ENCODE results near the gene PCYT2. TPM values are rescaled to one million over a fixed set of nuclear protein-coding genes. Genes with fewer than 3 reads are reported as not detected.
"Not testable (repeated sequence)": the region's sequence is repeated elsewhere in the genome, so short reads cannot be mapped to it uniquely, and the experiment has no call there.

PCYT2 gene
- total RNA-seq, 1 donor from 2014 or later = 36.7 TPM

DNA sequence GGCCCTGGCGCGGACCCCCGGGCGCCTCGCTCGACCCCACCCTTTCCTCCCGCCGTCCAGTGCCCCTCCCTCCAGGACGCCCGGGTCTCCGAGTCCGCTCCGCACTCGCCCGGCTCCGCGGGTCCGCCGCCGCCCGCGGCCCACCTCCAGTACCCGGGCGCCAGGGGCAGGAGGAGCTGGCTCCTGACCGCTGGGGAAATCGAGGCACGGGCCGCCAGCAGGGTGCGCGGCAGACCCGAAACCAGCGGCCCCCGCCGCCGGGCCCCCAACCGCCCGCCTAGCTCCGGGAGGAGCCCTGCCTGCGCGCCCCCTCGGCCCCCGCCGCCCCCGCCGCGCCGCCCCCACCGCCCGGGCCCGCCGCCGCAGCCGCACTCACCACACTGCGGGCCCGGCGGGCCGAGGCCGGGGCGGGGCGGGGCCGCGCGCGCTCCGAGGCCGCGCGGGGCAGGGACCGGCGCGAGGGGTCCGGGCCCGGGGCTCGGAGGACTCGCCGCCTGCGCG lies 16.0 kb upstream of the PCYT2 start:
- no peak for ATAC-seq

DNA sequence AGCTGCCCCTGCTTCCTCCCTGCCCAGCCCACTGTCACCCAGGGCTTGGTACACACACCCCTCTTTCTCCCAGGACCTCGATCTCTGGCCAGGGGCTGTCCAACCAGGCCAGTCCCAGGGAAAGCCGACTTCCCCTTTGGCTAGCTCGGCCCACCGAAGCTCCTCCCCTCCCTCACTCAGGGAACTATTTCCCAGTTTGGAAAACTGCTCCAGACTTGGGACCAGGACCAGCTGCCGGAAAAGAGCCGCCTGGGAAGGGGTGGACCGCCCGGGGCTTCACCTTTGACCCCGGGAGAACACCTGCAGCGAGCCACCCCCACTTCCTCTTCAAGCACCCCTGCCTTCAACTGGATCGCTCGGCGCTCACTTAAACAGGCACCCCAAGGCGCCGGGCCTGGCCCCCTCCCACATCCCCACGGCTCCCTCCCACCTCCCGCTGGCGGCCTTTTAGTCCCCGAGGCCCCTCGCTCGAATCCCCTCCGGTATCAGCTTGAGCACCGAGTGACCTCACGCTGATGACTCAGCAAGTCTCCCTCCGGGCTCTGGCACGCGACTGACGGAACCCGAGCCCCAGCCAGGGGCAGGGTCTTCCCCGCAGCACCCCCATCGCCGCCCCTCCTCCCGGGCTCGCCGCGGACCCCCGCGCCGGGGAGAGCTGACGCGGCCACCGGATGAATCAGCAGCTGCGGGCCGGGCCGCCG lies 15.4 kb upstream of the PCYT2 start:
- peak; percentile 22 for ATAC-seq

DNA sequence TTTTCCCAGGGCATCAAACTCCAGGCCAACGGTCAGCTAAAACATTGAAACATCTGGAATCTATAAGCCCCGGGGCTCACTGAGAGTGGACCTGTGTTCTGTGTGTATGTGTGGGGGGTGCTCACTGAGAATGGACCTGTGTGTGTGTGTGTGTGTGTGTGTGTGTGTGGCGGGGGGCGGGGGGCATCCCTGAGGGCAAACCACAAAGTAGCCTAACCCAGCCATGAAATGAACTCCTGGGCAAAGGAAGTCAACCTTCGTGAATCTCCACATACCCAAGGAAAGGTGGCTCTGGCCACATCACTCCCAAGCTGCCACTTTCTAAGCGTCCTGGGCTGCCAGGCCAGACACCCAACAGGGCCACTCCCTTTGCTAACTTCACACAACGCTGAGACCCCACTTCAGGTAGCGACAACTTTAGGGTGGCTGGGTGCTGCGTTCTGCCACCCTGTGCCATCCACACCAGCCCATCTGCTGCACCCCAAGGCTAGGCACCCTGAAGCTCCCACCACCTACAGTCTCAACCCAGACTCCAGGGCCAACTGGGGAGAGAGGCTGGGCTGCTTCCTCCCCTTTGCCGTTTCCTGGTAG lies 14.8 kb upstream of the PCYT2 start:
- ATAC-seq = no peak

DNA sequence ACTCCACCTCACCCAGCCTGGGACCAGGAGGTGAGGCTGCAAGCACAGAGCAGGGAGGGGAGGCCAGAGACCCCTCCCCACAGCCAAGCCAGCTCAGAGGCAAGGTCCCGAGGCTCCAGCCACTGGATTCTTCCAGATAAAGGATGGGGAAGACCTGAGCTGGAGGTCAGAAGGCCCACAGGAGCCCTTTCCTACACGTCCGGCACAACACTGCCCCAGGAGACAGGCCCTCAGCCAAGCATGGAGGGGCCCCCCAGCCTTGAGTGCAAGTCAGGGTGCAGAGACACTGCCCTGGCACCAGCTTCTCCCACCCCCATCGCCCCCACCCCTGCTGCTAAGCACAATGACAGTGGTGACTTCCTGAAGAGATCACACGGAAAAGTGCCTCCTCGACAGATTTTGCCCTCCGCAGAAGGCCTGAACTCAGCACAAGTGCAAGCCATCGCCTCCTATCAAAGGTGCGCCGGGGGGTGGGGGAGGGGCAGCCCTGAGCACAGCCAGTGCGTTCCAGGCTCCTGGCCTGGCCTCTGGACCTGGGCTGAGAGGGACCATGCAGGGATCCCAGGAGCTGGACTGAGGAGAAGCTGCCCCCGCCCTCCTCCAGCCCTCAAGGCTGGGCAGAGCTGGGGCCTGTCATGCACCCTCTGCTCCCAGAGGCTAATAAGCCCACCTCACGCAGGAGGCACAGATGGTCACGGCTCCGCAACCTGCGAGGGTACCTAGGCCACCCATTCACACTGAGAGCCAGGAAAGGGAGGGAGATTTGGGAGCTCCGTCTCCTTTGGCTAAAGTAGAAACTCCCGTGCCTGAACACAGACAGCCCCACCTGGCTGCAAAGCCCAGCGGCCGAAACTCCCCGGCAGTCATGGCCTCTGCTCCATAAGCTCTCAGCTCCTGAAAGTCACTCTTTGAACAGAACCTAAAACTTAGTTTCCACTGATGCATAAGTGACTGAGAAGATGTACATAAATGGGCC lies 13.6 kb upstream of the PCYT2 start:
- no peak for ATAC-seq

DNA sequence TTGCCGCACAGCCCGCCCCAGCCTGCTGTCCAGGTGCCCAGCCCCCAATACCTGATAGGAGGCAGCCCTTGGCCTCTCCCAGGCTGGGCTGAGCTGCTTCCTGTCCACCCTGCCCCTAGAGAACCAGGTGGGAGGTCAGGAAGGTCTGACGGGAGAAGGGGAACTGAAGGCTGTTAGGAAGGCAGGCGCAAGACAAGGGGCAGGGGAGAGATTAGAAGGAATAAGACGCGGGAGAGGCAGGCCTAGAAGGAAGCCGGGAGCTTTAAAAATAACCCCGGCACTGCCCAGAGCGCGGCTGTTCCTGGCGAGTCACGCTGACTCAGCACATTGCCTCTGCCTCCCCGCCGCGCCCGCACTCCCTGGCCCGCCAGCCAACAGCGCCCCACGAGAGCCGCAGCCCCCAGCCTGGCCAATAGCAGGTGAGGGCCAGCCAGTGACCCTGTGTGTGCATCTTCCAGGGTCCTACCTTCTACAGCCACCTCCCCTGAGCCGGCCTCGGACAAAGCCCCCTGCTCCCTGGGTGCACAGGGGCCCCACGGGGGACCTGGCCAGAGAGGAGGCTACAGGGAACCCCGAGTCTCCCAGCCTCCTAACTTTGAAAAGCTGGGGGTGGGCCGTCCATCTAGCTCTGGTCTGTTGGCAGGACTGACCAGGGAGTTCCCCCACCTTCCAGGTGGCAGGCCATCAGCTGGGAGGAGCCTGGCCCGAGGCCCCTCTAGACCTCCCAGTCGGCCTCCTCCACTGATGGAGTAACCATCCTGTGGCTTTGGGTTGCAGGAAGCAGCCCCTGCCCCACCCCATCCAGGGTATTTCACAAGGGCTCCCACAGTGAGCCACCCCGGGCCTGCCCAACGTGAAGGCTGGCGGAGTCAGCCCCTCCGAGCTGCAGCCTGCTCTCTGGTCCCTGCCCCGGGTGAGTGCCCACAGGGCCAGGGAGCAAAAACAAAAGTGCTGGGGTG lies 12.4 kb upstream of the PCYT2 start:
- ATAC-seq = peak; percentile 56

DNA sequence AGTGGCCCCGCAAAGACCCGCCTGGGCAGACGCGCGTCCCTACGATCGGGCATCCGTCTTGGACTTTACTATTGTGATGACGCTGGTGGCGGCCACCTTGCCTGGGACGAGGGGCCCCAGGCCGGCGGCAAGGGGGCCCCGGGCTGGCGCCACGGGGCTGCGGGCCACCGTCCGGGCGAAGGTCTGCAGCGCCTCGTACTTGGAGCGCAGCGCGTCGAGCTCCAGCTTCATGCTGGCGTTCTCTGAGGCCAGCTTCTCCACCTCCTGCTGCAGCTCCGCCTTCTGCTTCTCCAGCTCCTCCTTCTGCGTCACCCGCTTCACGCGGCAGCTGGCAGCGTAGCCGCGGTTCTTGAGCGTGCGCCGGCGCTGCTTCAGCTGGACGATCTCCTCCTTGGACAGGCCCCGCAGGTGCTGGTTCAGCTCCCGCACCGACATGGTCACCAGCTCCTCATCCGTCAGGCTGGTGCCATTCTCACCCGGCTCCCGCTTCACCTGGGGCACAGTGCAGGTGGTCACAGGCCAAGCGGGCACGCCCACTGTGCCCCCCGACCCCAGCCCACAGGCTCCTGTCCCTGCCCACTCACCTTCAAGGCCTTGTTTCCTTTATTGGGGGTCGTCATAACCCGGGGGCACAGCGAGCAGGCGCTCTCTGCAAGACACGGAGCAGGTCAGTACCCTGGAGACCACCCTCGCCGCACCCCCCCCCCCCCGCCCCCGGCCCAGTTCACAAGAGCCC lies 11.5 kb upstream of the PCYT2 start:
- no peak for ATAC-seq

DNA sequence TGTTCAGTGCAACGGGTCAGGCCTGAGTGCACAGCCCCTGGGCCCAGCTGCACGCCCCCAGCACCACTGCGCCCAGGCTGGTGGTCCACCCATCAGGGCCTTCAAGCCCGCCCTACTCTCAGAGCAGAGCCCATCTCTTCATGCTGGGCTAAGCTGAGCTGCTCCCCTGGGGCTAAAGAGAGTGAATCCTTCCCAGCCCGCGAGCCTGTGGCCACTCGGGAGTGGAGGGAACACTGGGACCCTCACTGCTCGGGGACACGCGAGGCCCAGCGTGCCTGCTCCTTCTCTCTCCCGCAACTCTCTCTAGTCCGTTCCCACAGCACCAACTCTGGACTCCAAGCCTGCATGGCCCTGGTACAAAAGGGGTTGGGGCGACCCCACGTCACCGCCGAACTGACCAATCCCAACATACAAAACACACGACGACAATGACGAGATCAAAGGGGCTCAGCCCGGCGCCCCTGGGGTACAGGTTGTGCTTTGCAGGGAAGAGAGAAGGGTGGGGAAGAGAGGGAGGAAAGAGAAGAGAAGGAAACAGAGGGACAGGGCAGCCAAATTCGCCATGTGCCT lies 10.9 kb upstream of the PCYT2 start:
- ATAC-seq = no peak

DNA sequence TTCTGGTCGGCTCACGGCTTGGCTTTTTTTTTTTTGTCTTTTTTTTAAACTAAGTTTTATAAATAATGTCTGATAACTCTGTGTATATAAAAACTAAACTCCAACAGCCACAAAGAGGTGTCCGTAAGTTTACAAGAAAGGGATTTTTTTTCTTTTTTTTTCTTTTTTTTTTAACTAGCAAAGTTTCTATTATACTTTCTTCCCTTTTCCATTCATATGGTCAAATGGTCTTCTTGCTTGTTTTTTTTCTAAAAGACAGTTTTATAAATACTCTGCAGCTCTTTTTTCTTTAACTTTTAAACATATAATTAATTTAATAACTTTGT lies 10.3 kb upstream of the PCYT2 start:
- ATAC-seq = no peak

DNA sequence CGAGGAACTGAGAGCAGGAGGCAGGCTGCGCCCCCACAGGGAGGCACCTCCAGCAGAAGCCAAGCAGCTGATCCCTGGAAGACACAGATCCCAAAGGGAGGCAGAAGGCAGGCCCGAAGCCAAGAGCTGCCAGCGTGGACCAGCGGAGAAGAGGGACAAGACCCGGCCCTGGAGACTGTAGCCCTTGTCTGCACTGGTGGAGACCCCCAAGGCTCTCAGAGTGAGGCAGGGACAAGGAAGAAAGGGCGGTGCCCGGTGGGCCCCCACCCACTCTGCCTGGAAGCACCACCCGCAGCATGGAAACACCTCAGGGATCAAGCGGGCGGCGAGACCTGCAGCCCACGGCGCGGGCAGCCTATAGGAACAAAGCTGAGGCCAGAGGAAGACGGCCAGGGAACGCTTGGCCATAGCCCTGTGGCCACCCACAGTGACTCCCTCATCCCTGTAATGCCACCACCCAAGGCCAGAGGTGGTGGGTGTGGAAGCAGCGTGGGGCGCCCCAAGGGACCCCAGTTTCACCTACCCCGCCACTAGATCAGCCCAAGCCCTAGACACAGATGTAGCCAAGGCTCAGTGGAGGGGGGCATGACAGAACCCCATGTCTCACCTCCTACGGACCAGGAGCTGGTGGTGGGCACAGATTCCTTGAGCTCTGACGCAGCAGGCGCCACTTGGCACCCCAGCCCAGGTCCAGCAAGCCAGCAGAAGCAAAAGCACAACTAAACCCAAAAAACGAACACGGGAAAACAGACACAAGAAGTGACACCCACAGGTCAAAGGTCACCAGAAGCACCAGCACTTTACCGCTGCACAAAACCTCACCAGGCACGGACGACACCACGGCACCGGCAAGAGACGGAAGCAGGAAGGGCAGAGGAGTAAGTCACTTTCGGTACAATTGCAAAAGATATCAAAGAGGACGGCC lies 9.7 kb upstream of the PCYT2 start:
- no peak for ATAC-seq

DNA sequence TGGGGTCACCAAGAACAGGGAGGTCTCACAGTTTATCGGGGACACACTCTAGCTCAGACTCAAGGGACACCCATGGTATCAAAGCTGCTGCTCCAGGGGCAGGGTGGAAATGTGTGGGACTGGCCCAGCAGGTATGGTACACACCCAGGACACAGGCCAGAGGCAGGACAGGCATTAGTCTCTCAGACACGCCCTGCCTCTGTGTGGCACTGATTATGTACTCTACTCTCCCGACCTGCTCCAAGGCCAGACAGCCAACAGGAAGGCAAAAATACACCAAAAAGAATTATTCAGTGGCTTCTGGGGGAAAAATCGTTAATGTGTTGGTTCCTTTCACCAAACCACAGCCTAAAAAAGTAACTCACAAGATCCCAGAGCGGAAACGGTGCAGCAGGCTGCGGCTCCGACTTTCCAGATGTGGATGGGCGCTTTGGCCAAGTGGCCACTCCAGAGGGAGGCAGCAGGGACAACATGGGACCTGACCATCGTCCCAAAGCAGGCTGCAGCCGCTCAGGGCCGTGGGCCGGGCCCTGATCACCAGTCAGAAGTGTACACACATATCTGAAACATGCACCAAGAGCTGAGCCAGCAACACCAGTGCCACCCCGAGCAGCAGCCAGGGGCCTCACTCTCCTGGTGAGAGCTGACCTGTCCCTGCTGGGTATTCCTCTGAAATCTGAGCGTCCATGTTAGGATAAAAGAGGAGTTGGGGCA lies 7.8 kb upstream of the PCYT2 start:
- ATAC-seq = peak; percentile 75

DNA sequence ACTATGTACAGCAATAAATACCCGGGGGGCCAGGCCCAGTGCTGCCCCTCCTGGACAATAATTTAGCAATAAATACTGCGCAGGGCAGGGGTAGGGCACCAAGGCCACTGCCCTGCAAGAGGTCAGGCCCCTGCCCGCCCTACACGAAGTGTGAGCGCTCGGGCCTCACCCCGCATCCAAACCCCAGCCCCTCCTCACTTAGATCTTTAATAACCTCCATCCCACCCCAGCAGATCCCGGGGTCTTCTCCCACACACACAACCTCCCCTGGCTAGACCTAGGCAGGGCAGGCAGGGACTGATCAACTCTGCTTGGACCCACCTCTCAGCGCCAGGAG lies 7.1 kb upstream of the PCYT2 start:
- ATAC-seq = not testable (repeated sequence)

DNA sequence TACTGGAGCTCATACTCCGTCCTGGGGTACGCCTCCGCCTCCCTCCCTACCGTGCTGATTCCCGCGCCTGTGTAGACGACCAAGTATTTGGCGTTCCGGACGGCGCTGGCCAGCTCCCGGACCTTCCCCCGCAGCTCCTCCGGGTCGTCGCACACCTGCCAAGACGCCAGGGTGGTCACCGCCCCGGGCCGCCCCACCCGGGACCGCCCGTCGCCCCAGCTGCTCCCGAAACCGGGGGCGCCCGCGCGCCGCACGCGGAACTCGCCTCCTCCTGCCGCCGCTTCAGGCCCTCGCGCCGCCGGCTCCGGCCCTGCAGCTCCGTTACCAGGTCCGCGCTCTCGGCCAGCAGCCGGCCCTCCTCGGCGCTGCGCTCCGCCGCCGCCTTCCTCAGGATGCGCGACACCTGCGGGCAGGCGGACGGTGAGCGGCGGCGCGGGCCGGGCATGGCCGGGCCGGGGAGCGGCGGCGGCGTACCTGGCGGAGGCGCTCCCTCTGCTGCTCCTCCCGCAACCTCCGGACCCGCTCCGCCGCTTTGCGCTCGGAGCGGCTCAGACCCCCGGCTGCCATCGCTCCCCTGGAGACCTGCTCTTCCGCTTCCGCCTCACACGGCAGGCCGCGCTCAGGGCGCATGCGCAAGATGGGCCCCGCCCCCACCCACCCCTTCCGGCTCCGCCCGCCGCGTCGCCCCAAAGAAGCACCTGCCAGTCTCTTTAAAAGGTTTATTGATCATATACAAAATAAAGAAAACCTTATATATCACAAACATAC lies 6.5 kb upstream of the PCYT2 start, which contains the start of gene SIRT7:
Gene SIRT7 (minus strand): TSS at position 612 of the 768 bp plus-strand sequence. CDS start 45 bp downstream, at position 567.
- ATAC-seq = peak; percentile 63

DNA sequence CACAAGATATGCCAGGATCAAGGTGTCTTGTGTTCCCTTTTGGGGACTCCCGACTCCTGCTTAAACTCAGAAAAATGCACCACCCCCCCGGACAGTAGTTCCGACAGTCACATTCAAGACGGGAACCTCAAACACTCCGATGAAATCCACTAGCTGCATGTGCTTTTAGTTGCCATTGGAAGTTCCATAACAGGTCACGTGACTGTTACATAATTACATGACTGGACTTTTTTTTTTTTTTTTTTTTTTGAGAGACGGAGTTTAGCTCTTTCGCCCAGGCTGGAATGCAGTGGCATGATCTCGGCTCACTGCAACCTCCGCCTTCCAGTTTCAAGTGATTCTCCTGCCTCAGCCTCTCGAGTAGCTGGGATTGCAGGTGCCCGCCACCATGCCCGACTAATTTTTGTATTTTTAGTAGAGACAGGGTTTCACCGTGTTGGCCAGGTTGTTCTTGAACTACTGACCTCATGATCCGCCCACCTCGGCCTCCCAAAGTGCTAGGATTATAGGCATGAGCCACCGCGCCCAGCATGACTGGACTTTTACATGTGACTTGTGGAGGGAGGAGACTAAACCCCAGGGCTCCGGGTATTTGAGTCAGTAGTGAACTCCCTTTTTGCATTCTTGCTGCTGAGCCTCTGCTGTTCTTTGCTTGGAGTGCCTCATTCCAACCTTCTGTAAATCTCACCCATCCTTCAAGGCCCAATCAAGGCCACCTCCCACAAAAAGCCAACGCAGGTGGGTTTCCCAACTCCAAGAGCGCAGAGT lies 5.2 kb upstream of the PCYT2 start:
- peak; percentile 57 for ATAC-seq

DNA sequence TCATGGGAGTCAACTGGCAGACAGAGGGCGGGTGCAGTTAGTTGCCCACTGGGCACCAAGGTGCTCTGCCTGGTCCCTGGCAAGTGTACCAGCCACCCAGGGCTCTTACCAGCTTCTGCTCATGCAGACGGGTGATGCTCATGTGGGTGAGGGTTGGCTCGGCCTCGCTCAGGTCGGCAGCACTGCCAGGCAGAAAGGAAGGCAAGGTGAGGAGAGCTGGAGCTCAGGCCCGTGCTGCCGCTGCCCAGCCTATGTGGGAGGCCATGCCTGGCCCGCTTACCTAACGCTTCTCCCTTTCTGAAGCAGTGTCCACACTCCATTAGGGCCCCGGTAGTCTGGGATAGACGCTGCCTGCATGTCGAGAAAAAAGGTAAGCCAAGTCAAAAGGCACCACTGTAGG lies 4.1 kb upstream of the PCYT2 start:
- no peak for ATAC-seq

DNA sequence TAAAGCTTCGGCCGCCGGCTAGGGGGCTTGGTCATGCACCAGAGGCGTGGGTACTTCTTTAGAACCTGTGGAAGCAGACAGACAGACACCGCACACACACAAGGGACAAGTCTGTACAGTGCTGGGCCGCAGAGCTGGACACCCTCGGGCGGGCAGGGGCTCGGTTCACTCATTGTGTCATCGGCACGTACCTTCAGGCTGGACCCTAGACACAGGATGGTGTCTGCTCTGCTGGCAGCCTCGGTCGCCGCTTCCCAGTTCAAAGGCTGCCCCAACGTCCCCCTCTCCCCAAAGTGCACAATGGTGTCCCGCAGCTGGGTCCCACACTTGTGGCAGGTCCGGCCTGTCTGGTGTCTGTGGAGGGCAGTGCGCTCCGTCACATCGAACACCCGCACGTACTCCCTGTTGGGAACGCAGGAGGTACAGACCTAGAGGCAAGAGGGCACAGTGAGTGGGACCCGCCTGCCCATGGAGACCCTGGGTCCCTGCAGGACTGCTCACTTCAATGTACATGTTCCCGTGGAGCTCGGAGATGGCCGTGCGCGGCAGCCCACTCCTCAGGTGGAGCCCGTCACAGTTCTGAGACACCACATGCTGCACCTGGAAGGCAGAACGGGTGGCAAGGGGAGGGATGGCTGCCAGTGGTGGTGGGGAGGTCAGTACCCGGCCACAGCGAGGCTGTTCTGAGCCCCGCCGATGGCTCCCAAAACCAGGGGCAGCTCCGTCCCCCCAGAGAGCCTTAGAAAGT lies 3.1 kb upstream of the PCYT2 start:
- ATAC-seq = no peak

DNA sequence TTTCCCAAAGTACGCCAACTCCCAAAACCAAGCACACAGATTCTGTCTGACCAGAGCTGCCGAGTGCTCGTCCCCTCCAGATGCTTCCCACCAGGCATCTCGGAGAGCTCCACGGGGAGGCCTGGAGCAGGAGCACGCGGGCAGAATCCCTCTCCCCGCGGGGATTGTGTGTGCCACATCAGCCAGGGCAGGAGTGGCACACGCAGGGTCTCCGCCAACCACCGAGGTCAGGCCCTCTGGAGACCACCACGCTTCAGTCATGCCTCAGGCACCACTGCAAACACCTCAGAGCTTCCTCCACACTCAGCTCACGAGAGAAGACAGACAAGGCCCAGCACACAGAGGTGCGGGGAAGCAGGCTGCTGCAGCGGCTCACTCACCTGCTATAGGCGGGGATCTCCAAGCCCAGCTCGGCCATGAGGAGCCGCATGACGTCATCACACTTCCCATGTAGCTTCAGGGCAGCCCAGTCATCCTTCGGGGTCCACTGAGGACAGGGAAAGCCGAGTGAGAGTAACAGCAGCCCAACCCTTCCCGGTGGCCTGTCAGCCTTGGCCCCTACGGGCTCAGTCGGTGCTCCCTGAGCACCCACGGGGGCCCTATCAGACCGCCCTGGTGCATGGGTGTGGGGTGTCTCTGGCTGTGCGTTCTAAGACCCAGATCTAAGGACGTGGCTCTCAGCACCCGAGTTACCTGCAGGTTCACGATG lies 2.3 kb upstream of the PCYT2 start:
- ATAC-seq = no peak

Measured in esophagus mucosa (tissue), 1 donor.